Suprapubic skin (tissue), 4 donors: Measurements from ENCODE around the gene AGPAT2. TPM values are rescaled to one million over a fixed set of nuclear protein-coding genes. Genes with fewer than 3 reads are reported as not detected.

Experiments used
- DNase-seq, 2 donors: peaks; one replicate each; pipeline ENCODE4 v3.0.0-alpha.2; 2019; ENCODE audit warnings: low spot score in 2 of 2
- H3K27ac ChIP-seq: fragments of 200-600 bp; sonication (generic); one replicate; pipeline ENCODE4 v1.5.1; 2019
- H3K27me3 ChIP-seq: fragments of 200-600 bp; sonication (generic); one replicate; pipeline ENCODE4 v1.5.1; 2019
- H3K36me3 ChIP-seq: fragments of 200-600 bp; sonication (generic); one replicate; pipeline ENCODE4 v1.5.1; 2019
- H3K4me1 ChIP-seq: fragments of 200-600 bp; sonication (generic); one replicate; pipeline ENCODE4 v1.5.1; 2019
- H3K4me3 ChIP-seq: fragments of 200-600 bp; sonication (generic); one replicate; pipeline ENCODE4 v1.5.1; 2019; ENCODE audit warnings: mild to moderate bottlenecking
- H3K9me3 ChIP-seq: fragments of 200-600 bp; sonication (generic); one replicate; pipeline ENCODE4 v1.5.1; 2019
- CTCF ChIP-seq, 2 donors: fragments of 200-600 bp in 1 of 2; fragments of 450-650 bp in 1 of 2; sonication (generic) in 1 of 2; IDR thresholded peaks; one replicate each; pipeline ENCODE4 v1.5.1; 2016 to 2019; ENCODE audit warnings: antibody characterized with exemption in 2 of 2, mild to moderate bottlenecking in 1 of 2, moderate library complexity in 1 of 2
- EP300 ChIP-seq: sonication (generic); formaldehyde crosslinking; IDR thresholded peaks from one replicate; pipeline ENCODE4 v1.6.1; 2017; ENCODE audit warnings: antibody characterized with exemption
- POLR2A ChIP-seq, 2 donors: fragments of 450-650 bp; IDR thresholded peaks; one replicate each; pipeline ENCODE4 v1.6.1; 2017; ENCODE audit warnings: antibody characterized with exemption in 2 of 2, mild to moderate bottlenecking in 2 of 2, moderate library complexity in 2 of 2
- POLR2AphosphoS5 ChIP-seq, 3 donors: sonication (generic); formaldehyde crosslinking; IDR thresholded peaks; one replicate each; pipeline ENCODE4 v1.6.1; 2017; ENCODE audit warnings: antibody characterized with exemption in 3 of 3
- WGBS: methylation state at CpG from one replicate; pipeline ENCODE4 v1.1.5; 2018; 5-methylcytosine and 5-hydroxymethylcytosine counted together
- total RNA-seq, 4 donors: library from RNA; depleted of rRNA; stranded (reverse); fragments of >200 nt; gene quantifications; one replicate each; pipeline ENCODE4 v1.1.0, GENCODE V29; 2016

Gene AGPAT2
- total RNA-seq, 4 donors from 2014 or later = 43.5 to 73.2 (median 63.5) TPM

GRCh38 chr9:136684799-136685198, 2.5 kb downstream of the AGPAT2 start:
- WGBS = 85% methylated on average over 14 of the region's 15 CpGs
- Histone ChIP-seq H3K27ac (no peak overlapping the region), H3K9me3 (no peaks in the 10 kb centered on the region), H3K4me1 (peaks cover 35% of the 10 kb centered on the region), H3K4me3 (no peak overlapping the region), H3K36me3 (no peaks in the 10 kb centered on the region), H3K27me3 (no peaks in the 10 kb centered on the region)
- TF ChIP-seq POLR2A (IDR thresholded peaks at IDR 0.05) = no peak
- TF ChIP-seq CTCF (IDR thresholded peaks at IDR 0.05) = no peak
- no peak for TF ChIP-seq EP300
- TF ChIP-seq POLR2AphosphoS5 (IDR thresholded peaks at IDR 0.05) = no peak
- DNase-seq = no peak

- no peak for DNase-seq
- Histone ChIP-seq H3K36me3 (no peaks in the 10 kb centered on the region), H3K27me3 (no peaks in the 10 kb centered on the region), H3K4me3 (no peak overlapping the region), H3K4me1 (peaks cover 39% of the 10 kb centered on the region), H3K9me3 (no peaks in the 10 kb centered on the region), H3K27ac (no peak overlapping the region)
- 87% methylated on average over 8 of the region's 15 CpGs for WGBS
- TF ChIP-seq POLR2AphosphoS5 (IDR thresholded peaks at IDR 0.05) = no peak
- TF ChIP-seq EP300 = no peak
- TF ChIP-seq POLR2A (IDR thresholded peaks at IDR 0.05) = no peak
- TF ChIP-seq CTCF (IDR thresholded peaks at IDR 0.05) = no peak
Observed at GRCh38 chr9:136684339-136684738, 2.9 kb downstream of the AGPAT2 start.

DNA sequence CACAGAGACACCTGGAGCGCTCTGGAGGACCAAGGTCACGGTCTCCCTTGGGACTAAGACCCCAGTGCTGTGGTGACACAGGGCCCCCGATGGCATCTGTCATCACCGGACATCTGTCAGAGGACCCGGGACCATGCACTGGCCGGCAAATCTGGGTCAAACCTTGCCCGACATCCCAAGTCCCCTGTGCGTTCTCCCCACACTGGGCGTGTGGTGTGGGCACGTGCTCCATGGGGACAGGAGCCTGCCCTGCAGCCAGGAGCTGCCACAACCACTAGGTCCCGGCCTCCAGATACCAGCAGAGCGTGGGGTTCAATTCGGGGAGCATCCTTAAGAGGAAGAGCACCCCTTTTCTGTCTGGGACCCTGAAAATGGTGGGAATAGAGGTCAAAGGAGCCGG, 3.5 kb downstream of the AGPAT2 start:
- H3K9me3 ChIP-seq = no peaks in the 10 kb centered on the region
- 84% methylated on average over 6 of the region's 14 CpGs for WGBS
- no peak for TF ChIP-seq EP300
- no peak for TF ChIP-seq CTCF (IDR thresholded peaks at IDR 0.05)
- TF ChIP-seq POLR2AphosphoS5 (IDR thresholded peaks at IDR 0.05) = no peak
- DNase-seq = no peak
- H3K4me3 ChIP-seq = no peak overlapping the region
- H3K27ac ChIP-seq = no peak overlapping the region
- no peaks in the 10 kb centered on the region for H3K27me3 ChIP-seq
- H3K4me1 ChIP-seq = peaks cover 45% of the 10 kb centered on the region
- H3K36me3 ChIP-seq = no peaks in the 10 kb centered on the region

DNA sequence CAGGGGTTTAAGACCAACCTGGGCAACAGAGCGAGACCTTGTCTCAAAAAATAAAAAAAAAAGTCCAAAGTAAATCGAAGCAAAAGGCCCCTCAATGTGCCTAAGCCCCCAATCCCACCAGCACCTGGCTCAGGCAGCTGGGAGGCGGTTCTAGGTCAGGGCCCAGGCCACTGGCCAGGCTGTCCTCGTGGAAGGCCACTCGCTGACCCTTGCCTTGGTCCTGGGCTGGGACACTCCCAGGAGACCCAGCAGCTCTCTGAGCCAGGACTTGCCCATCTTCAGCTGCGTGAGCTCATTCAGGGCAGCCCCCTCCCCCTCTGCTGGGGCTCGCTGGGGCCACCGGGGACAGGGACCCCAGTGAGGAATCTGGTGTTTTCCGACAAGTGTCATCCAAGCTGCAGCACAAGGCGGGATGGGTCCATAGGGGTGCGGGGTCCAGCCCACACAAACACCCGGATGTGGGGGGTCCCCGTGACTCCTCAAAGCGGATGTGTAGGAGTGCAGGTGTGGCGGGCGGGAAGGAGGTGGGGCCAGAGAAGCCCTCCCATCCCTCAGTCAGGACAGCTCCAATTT, 4.0 kb downstream of the AGPAT2 start:
- H3K4me1 ChIP-seq = peaks cover 49% of the 10 kb centered on the region
- H3K27me3 ChIP-seq = no peaks in the 10 kb centered on the region
- WGBS = 94% methylated on average over 14 of the region's 16 CpGs

DNA sequence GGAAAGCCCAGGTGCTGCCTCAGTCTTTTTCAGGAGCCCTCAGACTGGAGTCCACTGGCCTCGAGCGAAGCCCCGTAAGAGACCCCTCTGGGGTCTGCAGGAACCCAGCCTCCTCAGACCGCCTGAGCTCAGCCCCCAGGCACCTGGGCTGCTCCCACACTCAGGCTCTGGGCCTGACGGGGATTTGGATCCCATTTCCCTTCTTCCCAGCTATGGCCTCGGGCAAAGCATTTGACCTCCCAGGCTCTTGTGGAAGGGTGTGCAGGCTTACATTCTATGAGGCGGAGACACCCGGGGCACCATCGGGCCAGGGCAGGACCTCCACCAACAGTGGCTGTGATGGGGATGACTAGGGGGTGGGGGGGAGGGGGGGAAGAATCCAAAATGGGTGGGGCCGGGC, 4.5 kb downstream of the AGPAT2 start:
- Histone ChIP-seq H3K27me3 (no peaks in the 10 kb centered on the region), H3K4me3 (no peak overlapping the region), H3K36me3 (no peaks in the 10 kb centered on the region), H3K9me3 (no peaks in the 10 kb centered on the region), H3K4me1 (peaks cover 44% of the 10 kb centered on the region), H3K27ac (no peak overlapping the region)
- no peak for TF ChIP-seq EP300
- TF ChIP-seq POLR2A (IDR thresholded peaks at IDR 0.05) = no peak
- DNase-seq = no peak
- 96% methylated on average over 3 of the region's 10 CpGs for WGBS

More for the DNA sequence above, 4.0 kb downstream of the AGPAT2 start:
- Histone ChIP-seq H3K27ac (no peak overlapping the region), H3K36me3 (no peaks in the 10 kb centered on the region), H3K9me3 (no peaks in the 10 kb centered on the region), H3K4me3 (no peak overlapping the region)
- DNase-seq = no peak
- TF ChIP-seq POLR2AphosphoS5 (IDR thresholded peaks at IDR 0.05) (no peak), CTCF (IDR thresholded peaks at IDR 0.05) (no peak), EP300 (no peak), POLR2A (IDR thresholded peaks at IDR 0.05) (no peak)
